HG02642 (cell line): ENCODE results near the gene UNC45B.
"Not testable (repeated sequence)": the region's sequence is repeated elsewhere in the genome, so short reads cannot be mapped to it uniquely, and the experiment has no call there.

ENCODE experiments used
- ATAC-seq: cut with Tn5 transposase; IDR thresholded peaks from one replicate; pipeline ENCODE4 v1.9.1; 2021; ENCODE audit warnings: mild to moderate bottlenecking; ENCODE audit not compliant: unreplicated experiment, poor library complexity

UNC45B gene

GRCh38 chr17:35169835-35170363 lies 22.3 kb downstream of the UNC45B start:
- no peak for ATAC-seq

GRCh38 chr17:35170968-35171771 lies 23.6 kb downstream of the UNC45B start:
- ATAC-seq = no peak

GRCh38 chr17:35171834-35172233 lies 24.2 kb downstream of the UNC45B start:
- ATAC-seq = no peak

- ATAC-seq = not testable (repeated sequence)
These were observed 24.7 kb downstream of the UNC45B start for GRCh38 chr17:35172321-35172720.

- ATAC-seq = no peak
These were observed 27.3 kb downstream of the UNC45B start for GRCh38 chr17:35174835-35175334.

GRCh38 chr17:35175638-35176415 lies 28.2 kb downstream of the UNC45B start:
- no peak for ATAC-seq

- no peak for ATAC-seq
These were observed 29.3 kb downstream of the UNC45B start for GRCh38 chr17:35176897-35177296.

GRCh38 chr17:35179379-35179778 lies 31.8 kb downstream of the UNC45B start:
- not testable (repeated sequence) for ATAC-seq

- ATAC-seq = no peak
These were observed 35.7 kb downstream of the UNC45B start for GRCh38 chr17:35183332-35183731.

- ATAC-seq = no peak
These were observed 36.7 kb downstream of the UNC45B start for GRCh38 chr17:35184274-35184673.

GRCh38 chr17:35185849-35186248 lies 38.2 kb downstream of the UNC45B start:
- ATAC-seq = no peak

- ATAC-seq = no peak
These were observed 39.9 kb downstream of the UNC45B start for GRCh38 chr17:35187481-35187880.

- no peak for ATAC-seq
These were observed 40.5 kb downstream of the UNC45B start for GRCh38 chr17:35188111-35188510.

GRCh38 chr17:35189291-35189690 lies 41.7 kb downstream of the UNC45B start:
- ATAC-seq = no peak

GRCh38 chr17:35191001-35191695 lies 43.5 kb downstream of the UNC45B start:
- no peak for ATAC-seq

GRCh38 chr17:35192708-35193107 lies 45.1 kb downstream of the UNC45B start:
- no peak for ATAC-seq

- ATAC-seq = not testable (repeated sequence)
These were observed 46.4 kb downstream of the UNC45B start, which contains the start of gene SLC35G3 for GRCh38 chr17:35194001-35194400. Gene SLC35G3, minus strand, starts transcription at chr17:35194393. Its CDS starts 86 bp downstream, at chr17:35194307.

- not testable (repeated sequence) for ATAC-seq
These were observed 47.4 kb downstream of the UNC45B start for GRCh38 chr17:35195062-35195461.

- ATAC-seq = not testable (repeated sequence)
These were observed 55.0 kb downstream of the UNC45B start for GRCh38 chr17:35202582-35202981.

- no peak for ATAC-seq
These were observed 63.1 kb downstream of the UNC45B start for GRCh38 chr17:35210741-35211140.
